Ishikawa (cell line): Measurements from ENCODE around the gene EHF.

Experiments used
- CEBPB ChIP-seq: IDR thresholded peaks from 2 replicates; pipeline ENCODE4 v1.6.1; 2012
- CREB1 ChIP-seq: IDR thresholded peaks from 2 replicates; pipeline ENCODE4 v1.6.1; 2012; ENCODE audit warnings: low read depth
- EGR1 ChIP-seq: IDR thresholded peaks from 2 replicates; pipeline ENCODE4 v1.6.1; 2012
- EP300 ChIP-seq: IDR thresholded peaks from 2 replicates; pipeline ENCODE4 v1.6.1; 2012; ENCODE audit warnings: borderline replicate concordance
- FOXM1 ChIP-seq: IDR thresholded peaks from 2 replicates; pipeline ENCODE4 v1.6.1; 2012; ENCODE audit warnings: low read depth, borderline replicate concordance
- NFIC ChIP-seq: IDR thresholded peaks from 2 replicates; pipeline ENCODE4 v1.6.1; 2012
- RAD21 ChIP-seq: IDR thresholded peaks from 2 replicates; pipeline ENCODE4 v1.6.1; 2012; ENCODE audit warnings: low read depth
- TAF1 ChIP-seq: IDR thresholded peaks from 2 replicates; pipeline ENCODE4 v1.6.1; 2012; ENCODE audit warnings: low read depth, mild to moderate bottlenecking
- TCF12 ChIP-seq: IDR thresholded peaks from 2 replicates; pipeline ENCODE4 v1.6.1; 2012; ENCODE audit warnings: low read depth
- TEAD4 ChIP-seq: IDR thresholded peaks from 2 replicates; pipeline ENCODE4 v1.6.1; 2012
- YY1 ChIP-seq: IDR thresholded peaks from 2 replicates; pipeline ENCODE4 v1.6.1; 2012; ENCODE audit warnings: low read depth
- ZBTB7A ChIP-seq: IDR thresholded peaks from 2 replicates; pipeline ENCODE4 v1.6.1; 2012; ENCODE audit warnings: low read depth
- TF ChIP-seq, protein P1 (sequence below): IDR thresholded peaks from 2 replicates; pipeline ENCODE4 v1.6.1; 2012; ENCODE audit warnings: low read depth, mild to moderate bottlenecking
- TF ChIP-seq, protein P2 (sequence below): IDR thresholded peaks from 2 replicates; pipeline ENCODE4 v1.6.1; 2012
- TF ChIP-seq, protein P3 (sequence below): IDR thresholded peaks from 2 replicates; pipeline ENCODE4 v1.6.1; 2012

Gene EHF

DNA sequence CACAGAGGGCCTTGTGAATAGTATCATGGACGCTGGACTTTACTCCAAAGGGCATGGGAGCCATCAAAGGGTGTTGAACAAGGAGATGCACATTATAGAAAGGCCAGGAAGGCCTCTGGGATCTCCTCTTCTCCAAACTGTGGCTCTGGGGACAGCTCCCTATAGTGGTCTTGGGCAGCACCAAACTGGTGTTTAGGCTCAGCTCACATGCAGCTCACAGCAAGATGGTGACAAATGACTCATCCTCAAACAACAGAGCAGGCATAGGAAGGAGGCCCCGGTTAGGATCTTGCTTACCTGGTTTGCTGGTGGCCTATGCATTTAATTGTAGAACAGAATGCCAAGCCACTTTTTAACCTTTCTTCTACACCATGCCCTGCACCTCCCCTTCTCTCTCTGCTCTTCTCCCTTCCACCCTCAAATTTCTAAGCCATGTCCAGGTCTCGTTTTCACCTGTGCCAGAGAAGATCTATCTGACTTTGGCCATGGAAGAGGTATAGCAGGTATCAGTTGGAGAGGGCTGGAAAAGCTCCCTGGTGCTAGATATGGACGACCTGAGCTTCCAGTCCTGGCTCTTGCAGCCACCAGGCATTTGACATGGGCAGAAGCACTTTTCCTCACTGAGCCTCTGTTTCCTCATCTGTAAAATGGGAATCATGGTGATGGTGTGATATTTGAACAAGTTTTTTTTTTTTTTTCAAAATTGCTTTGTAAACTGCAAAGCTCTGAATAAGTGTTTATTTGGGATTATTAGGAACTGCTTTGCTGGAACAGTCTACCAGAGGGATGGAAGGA is 14.4 kb upstream of the EHF start:
- TF ChIP-seq ZBTB7A, result no peak
- TF ChIP-seq EGR1, result no peak
- no peak for TF ChIP-seq RAD21
- TF ChIP-seq TAF1, result no peak

DNA sequence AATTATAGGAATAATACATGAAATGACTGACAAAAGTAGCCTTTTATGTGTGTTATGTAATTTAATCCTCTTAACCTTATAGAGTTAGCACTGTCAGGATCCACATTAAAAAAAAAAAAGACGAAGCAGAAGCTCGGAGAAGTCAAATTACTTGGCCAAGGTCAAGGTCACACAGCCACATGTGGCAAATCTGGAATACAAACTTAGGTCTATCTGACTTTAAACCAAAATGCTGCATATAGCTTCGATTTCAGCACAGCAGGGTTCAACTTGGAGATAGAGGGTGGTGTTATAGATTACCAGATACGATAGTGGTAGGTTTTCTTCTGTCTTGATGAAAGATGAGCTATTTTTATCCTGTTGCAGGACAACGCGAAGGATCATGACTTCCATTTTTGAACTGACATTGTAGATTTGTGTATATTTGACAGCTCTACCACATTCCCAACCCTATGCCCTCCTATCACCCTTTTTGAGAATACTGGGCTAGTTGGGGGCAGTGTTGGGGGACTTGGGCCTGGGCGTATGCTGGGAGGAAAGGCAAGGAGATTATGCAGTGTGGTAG is 11.6 kb upstream of the EHF start:
- no peak for TF ChIP-seq YY1
- TF ChIP-seq CREB1, result no peak
- TF ChIP-seq CEBPB, result no peak
- TF ChIP-seq, protein P1, sequence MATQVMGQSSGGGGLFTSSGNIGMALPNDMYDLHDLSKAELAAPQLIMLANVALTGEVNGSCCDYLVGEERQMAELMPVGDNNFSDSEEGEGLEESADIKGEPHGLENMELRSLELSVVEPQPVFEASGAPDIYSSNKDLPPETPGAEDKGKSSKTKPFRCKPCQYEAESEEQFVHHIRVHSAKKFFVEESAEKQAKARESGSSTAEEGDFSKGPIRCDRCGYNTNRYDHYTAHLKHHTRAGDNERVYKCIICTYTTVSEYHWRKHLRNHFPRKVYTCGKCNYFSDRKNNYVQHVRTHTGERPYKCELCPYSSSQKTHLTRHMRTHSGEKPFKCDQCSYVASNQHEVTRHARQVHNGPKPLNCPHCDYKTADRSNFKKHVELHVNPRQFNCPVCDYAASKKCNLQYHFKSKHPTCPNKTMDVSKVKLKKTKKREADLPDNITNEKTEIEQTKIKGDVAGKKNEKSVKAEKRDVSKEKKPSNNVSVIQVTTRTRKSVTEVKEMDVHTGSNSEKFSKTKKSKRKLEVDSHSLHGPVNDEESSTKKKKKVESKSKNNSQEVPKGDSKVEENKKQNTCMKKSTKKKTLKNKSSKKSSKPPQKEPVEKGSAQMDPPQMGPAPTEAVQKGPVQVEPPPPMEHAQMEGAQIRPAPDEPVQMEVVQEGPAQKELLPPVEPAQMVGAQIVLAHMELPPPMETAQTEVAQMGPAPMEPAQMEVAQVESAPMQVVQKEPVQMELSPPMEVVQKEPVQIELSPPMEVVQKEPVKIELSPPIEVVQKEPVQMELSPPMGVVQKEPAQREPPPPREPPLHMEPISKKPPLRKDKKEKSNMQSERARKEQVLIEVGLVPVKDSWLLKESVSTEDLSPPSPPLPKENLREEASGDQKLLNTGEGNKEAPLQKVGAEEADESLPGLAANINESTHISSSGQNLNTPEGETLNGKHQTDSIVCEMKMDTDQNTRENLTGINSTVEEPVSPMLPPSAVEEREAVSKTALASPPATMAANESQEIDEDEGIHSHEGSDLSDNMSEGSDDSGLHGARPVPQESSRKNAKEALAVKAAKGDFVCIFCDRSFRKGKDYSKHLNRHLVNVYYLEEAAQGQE, result no peak
- TF ChIP-seq, protein P2, sequence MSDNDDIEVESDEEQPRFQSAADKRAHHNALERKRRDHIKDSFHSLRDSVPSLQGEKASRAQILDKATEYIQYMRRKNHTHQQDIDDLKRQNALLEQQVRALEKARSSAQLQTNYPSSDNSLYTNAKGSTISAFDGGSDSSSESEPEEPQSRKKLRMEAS, result no peak
- no peak for TF ChIP-seq FOXM1
- no peak for TF ChIP-seq ZBTB7A
- no peak for TF ChIP-seq EGR1
- TF ChIP-seq TCF12, result no peak

DNA sequence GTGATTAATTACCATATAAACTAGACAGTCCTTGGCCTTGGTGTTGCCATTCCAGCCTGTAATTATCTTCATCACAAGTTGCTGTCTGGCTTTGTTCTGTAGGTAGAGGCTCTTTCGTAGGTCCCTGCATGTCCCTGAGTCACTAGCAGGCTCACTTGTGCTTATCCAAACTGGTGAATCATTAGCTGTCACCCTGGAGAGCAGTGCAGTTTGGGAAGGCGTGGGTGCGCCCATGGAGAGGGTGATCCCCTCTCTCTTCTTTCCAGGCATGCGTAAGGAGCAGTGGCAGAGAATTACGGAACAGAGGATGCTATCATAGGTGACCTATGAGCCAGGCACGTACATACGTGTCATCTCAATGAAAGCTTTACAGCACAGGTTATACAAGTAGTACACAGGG is 11.0 kb upstream of the EHF start:
- TF ChIP-seq EP300, result no peak
- TF ChIP-seq ZBTB7A, result no peak
- TF ChIP-seq, protein P3, sequence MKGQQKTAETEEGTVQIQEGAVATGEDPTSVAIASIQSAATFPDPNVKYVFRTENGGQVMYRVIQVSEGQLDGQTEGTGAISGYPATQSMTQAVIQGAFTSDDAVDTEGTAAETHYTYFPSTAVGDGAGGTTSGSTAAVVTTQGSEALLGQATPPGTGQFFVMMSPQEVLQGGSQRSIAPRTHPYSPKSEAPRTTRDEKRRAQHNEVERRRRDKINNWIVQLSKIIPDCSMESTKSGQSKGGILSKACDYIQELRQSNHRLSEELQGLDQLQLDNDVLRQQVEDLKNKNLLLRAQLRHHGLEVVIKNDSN, result no peak
- TF ChIP-seq, protein P2, result no peak
- TF ChIP-seq TCF12, result no peak
- TF ChIP-seq, protein P1, result no peak
- TF ChIP-seq YY1, result no peak
- TF ChIP-seq TAF1, result no peak
- TF ChIP-seq CEBPB, result no peak
- no peak for TF ChIP-seq NFIC
- TF ChIP-seq TEAD4, result no peak
- TF ChIP-seq RAD21, result no peak

DNA sequence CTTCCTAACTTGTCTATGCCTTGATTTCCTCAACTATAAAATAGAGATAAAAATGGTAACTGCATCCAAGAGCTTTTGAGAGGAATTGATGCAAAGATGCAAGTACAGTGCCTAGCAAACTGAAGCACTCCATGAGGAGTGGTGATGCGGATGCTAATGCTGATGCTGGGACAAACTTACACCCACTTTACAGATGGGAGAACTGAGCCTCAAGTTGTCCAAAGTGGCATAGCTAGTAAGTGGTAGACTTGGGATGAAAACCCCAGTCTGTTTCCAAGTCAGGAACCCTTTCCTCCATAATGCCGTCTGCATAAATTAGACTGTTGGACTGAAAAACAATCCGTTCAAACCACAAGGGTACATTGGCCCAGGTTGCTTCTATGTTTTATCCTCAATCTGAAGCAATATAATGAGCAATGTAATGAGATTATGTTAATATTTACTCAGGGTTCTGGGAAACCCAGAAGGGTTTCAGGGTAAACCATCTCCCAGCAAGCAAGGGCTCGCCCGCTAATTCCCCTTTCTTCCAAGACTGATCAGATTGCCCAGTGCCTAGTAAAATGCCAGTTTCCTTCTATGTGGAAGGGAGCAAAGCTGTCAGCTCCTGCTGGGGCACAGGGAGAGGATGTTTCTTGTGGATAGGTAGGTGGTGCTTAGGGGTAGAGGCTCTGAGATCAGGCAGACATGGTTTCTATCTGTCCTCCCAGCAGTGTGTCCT is 10.4 kb upstream of the EHF start:
- TF ChIP-seq, protein P1, result no peak
- TF ChIP-seq CEBPB, result no peak
- no peak for TF ChIP-seq TAF1
- no peak for TF ChIP-seq TCF12
- no peak for TF ChIP-seq CREB1
- TF ChIP-seq, protein P2, result no peak
- no peak for TF ChIP-seq ZBTB7A

DNA sequence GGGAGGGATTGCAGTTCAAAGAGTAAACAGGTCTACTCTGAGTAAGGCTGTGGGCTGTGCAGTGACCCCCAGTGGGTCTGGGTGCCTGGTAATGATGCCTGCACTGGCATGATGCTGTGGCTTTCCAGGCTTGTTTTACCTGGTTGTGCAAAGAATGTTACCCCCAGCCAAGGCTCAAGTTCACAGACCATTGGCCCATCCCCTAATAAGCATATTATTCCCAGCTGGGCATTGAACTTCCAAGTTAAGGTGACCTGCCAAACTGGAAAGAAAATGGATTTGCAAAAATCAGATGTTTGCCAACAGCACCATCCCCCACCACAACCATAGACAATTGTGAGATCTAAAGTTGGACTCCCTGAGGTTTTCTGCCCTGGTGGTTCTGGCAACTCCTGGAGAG is 7.9 kb upstream of the EHF start:
- TF ChIP-seq TAF1 (no peak), FOXM1 (peak; percentile 58), CREB1 (no peak), EP300 (peak; percentile 78; the same call in 1 of the 2 replicates), CEBPB (no peak), TCF12 (peak; percentile 77), NFIC (peak; percentile 67), TEAD4 (peak; percentile 75), ZBTB7A (no peak)
- TF ChIP-seq, protein P1, result no peak
- TF ChIP-seq, protein P2, result no peak
